Measurements from ENCODE around the gene AATK.
"Not testable (repeated sequence)": the region's sequence is repeated elsewhere in the genome, so short reads cannot be mapped to it uniquely, and the experiment has no call there.

AATK gene

DNA sequence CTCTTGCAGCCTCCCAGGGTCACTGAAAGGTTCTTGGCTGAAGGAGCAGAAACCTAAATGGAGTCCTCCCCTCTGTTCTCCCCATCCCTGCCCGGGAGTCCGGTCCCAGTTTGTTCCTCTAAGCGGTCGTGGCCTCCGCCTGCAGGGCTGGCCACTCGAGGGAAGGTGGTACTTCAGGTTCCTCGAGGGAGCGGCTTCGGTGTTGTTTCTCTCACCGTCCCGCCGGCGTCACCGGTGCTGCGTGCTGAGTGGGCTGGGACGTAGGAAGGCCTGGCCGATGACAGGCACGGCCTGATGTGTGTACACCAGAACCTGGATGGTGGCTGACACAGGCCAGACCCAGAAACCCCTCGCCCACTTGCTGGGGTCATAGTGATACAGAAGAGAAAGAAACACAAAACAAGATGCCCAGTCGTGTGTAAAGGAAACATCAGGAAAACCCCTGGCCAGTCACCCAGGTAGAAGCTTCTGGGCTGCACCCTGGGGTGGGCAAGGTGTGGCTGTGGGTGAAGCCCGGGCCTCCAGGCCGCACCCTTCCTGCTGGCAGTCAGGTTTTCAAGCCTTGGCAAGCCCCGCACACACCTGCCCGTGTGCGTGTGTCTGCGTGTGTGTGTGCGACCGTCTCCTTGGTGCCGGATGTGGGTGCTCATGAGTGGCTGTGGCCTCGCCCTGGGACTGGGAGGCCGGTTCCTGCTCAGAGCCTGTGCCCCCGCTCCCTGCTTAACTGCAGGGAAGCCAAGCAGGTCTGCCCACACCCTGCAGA, 79.1 kb downstream of the AATK start:
- peak; percentile 44 for DNase-seq (ENCODE audit: low read depth, low spot score)
- no peak overlapping the region for H3K4me3 ChIP-seq (ENCODE audit: low read length)

DNA sequence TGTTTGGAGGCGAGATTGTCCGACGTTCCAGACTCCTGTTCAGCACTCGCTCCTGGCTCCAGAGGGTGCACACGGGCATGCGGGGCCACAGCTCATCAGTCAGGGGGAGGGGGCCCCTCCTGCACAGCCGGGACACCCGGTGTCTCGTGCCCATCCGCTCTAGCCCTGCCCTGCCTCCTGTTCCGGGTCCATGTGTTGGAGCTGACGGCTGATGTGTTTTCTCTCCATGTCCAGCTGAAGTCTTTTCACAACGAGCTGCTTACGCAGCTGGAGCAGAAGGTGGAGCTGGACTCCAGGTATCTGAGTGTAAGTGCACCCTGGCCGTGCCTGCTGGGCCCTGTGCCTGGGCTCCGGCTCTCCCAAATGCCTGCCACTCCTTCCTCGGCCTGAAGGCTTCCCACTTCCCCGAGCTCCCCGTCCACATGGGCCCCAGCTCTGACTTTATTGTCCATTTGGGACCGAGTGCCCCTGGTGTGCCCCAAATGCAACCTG, 80.6 kb downstream of the AATK start:
- DNase-seq (ENCODE audit: low read depth, low spot score), result no peak
- no peak overlapping the region for H3K4me3 ChIP-seq (ENCODE audit: low read length)

- H3K4me3 ChIP-seq (ENCODE audit: low read length), result no peak overlapping the region
- DNase-seq (ENCODE audit: low read depth, low spot score), result no peak
Measured at GRCh38 chr17:81084680-81085419, 81.2 kb downstream of the AATK start.

DNA sequence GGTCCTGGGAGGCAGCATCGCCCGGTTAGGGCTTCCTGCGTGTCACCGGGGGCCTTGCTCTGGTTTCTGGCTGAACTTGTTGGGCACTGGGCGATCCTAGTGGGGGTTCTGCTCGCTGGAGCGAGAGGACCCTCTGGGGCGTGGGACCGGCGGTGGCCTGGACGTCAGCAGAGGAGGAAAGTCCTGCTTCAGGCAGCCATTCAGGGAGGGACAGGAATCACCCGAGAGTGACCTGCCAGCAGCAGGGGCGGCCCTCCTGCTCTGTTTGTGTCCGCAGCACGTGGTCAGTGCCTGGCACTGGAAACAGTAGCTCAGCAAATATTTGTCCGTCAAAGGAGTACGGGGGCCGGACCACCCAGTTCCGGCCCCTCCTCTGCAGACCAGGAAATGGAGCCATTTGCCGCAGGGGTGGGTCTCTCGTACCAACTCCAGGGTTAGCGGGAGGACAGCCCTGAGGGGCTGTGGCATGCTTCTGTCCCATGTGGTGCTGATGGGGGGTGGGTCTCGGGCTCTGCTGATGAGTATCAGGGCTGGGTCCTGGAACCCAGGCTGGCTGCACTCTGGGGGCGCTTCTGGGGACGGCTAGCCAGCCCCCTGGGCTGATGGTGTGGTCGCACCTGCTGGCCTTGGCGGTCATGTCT, 82.8 kb downstream of the AATK start:
- DNase-seq (ENCODE audit: low read depth, low spot score), result no peak
- H3K4me3 ChIP-seq (ENCODE audit: low read length), result no peak overlapping the region

- DNase-seq (ENCODE audit: low read depth, low spot score), result no peak
- H3K4me3 ChIP-seq (ENCODE audit: low read length), result no peak overlapping the region
Measured at GRCh38 chr17:81082177-81083073, 83.6 kb downstream of the AATK start.

DNA sequence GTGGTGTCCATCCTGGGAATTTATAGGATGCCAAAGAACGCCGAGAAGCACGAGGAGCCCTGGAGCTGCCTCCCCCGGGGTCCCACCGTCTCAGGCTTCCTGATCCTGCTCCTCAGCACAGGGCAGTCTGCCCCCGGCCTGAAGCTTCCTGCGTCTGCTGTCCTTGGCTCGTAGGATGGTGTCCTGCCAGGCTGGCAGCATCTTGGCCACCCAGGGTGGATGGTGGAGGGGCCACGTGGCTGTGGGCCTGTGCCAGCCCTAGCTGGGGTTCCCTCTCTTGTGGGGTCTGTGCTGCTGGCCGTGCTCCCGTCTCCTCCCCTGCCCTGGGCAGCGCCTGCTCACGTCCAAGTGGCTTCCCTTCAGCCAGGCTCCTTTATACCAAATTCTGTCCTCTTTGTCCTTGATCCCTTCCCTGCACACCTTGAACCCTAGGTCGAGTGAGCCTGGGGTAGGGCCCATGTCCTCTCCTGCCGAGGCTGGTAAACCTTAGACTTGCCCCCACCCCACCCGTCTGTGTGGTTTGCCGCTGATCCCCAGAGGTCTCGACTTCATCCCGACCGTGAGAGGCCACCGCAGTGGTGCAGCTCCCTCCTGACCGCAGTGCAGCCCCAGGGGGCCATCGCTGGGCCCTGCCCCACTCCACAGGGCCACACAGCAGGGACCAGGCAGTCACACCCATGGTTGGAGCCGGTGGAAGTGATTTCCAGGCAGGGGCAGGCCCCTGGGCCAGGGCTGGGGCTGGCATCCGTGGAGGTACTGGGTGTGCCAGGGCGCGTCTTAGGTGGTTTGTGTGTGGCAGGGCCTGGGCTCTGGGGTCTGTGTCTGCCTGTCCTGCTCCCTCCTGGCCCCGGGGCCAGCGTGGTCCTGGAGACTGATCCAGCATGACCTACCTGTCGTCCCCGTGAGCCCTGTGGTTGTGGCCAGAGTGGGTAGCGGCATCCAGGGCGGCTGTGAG, 84.5 kb downstream of the AATK start:
- no peak for DNase-seq (ENCODE audit: low read depth, low spot score)
- H3K4me3 ChIP-seq (ENCODE audit: low read length), result no peak overlapping the region

GRCh38 chr17:81080019-81080418, 86.0 kb downstream of the AATK start:
- DNase-seq (ENCODE audit: low read depth, low spot score), result no peak
- H3K4me3 ChIP-seq (ENCODE audit: low read length), result no peak overlapping the region

- not testable (repeated sequence) for DNase-seq (ENCODE audit: low read depth, low spot score); H3K4me3 ChIP-seq (ENCODE audit: low read length)
Measured at GRCh38 chr17:81078026-81078913, 87.8 kb downstream of the AATK start.

DNA sequence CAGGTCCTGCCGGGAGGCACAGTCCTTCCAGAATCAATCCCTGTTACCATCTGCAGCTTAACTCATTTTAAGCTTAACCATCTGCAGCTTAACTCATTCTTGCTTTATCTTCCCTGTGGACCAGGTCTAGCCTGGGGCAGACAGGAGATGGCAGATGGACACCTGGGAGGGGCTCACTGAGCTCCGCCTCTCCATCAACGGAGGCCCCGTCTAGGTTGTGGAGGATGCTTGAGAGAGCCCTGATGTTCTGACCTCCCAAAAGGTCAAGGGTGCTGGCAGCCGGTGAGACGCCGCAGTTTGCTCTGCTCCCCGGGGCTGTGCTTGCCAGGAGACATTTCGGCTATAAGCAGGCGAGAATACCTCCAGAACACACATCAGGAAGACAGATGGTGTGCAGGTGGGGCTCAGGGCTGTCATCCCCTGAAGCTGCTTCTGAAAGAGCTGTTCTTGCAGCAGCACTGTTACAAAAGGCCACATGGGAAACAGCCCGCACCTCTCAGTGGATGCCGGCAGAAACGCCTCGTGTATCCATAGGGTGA, 89.8 kb downstream of the AATK start:
- no peak for DNase-seq (ENCODE audit: low read depth, low spot score)
- no peak overlapping the region for H3K4me3 ChIP-seq (ENCODE audit: low read length)

GRCh38 chr17:81075307-81075706, 90.7 kb downstream of the AATK start:
- no peak overlapping the region for H3K4me3 ChIP-seq (ENCODE audit: low read length)
- no peak for DNase-seq (ENCODE audit: low read depth, low spot score)

DNA sequence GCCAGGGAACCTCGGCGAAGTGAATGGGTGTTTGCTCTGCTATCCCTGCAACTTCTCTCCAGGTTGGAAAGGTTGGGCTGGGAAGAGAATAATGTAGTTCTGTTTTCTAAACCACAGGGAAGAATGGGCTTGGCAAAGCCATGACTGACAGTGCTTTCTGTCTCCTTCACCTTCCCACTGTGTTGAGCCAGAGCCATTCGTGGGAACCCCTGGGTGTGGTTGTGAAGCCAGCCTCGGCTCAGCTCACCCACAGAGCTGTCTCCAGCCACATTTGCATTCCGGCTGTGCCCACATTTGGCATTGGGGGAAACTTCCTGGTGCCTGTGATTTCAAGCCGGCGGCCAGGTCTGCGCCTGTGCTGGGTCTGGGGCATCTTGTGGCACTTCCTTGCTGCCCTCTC, 91.1 kb downstream of the AATK start:
- DNase-seq (ENCODE audit: low read depth, low spot score), result no peak
- no peak overlapping the region for H3K4me3 ChIP-seq (ENCODE audit: low read length)

DNA sequence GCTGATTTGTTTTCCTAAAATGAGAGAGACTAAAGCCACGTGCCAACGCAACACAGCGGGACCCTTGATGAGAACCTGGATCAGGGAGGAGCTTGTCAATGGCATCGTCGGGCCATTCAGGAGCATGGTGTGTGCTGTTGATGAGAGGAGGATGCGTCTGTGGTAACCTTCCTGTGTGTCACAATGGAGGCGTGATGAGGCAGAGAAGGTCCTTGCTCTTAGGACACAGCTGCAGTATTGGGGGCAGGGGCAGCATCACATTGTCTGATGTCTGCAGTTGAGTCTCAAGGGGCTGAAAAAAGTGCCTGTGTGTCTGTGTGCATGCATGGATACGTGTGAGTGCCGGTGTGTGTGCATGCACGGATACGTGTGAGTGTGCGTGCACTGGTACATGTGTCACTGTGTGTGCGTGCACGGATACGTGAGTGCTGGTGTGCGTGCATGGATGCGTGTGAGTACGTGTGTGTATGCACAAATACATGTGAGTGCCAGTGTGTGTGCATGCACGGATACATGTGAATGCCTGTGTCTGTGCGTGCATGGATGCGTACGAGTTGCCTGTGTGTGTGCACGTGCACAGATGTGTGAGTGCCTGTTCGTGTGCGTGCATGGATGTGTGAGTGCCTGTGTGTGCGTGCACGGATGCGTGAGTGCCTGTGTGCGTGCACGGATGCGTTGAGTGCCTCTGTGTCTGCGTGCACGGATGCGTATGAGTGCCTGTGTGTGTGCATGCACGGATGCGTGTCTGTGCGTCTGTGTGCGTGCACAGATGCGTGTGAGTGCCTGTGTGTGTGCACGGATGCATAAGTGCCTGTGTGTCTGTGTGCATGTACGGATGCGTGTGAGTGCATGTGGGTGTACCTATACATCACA, 91.8 kb downstream of the AATK start:
- no peak overlapping the region for H3K4me3 ChIP-seq (ENCODE audit: low read length)
- DNase-seq (ENCODE audit: low read depth, low spot score), result no peak

- no peak for DNase-seq (ENCODE audit: low read depth, low spot score)
- no peak overlapping the region for H3K4me3 ChIP-seq (ENCODE audit: low read length)
Measured at GRCh38 chr17:81071761-81072741, 94.0 kb downstream of the AATK start.

DNA sequence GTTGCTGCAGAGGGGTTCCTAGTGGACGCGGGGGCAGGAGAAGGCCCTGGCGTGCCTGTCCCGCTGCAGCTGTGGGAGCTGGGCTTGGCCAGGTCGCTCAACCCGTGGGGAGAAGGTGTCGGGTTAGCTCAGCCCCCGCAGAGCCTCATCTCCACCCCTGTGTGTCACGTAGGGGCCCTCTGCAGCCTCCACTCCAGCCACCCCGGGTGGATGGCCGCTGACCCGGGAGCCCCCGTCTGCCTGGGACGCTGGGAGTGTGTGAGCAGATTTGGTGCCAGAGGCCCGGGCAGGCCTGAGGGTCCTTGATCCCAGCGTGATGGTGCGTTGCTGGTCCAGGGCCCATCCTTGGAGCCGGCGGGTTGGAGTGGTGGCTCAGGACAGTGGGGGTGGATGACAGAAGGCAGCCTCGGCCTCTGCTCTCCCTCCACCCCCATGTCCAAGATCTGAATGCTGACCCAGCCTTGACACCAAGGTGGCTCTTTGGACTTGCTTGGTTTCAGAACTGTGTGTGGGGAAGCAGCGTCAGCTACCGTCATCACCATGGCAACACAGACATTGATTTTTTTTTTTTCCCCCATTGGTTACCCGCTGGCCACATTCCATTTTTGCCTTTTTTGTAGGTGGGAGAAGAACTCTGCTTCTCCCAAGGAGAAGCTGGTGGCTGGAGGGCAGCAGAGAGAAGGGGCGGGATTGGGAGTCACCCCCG, 95.3 kb downstream of the AATK start:
- DNase-seq (ENCODE audit: low read depth, low spot score), result no peak
- no peak overlapping the region for H3K4me3 ChIP-seq (ENCODE audit: low read length)
